Keratinocyte (primary cell): Measurements from ENCODE around the gene CERS2. TPM values are rescaled to one million over a fixed set of nuclear protein-coding genes. Genes with fewer than 3 reads are reported as not detected.

ENCODE experiments used
- DNase-seq: peaks from one replicate; pipeline ENCODE4 v3.0.0-alpha.2; 2011; ENCODE audit warnings: low read depth, missing footprints, low spot score
- FAIRE-seq: peaks from 2 replicates; lab custom pipeline; 2011; peaks lifted over from hg19 to GRCh38; lab: Jason Lieb, UNC
- H2AFZ ChIP-seq: 2 replicates; pipeline ENCODE4 v1.6.0; 2012; ENCODE audit warnings: low read length, control low read depth, inconsistent platforms; ENCODE audit not compliant: control insufficient read depth
- H3K27ac ChIP-seq: 2 replicates; pipeline ENCODE4 v1.5.1; 2011; ENCODE audit warnings: low read length; ENCODE audit not compliant: control insufficient read depth, insufficient read depth
- H3K27me3 ChIP-seq: 3 replicates; pipeline ENCODE4 v1.6.0; 2011; ENCODE audit warnings: low read length; ENCODE audit not compliant: control insufficient read depth, insufficient read depth; ENCODE audit errors: extremely low read depth
- H3K36me3 ChIP-seq, 2 experiments: 2 replicates in 1 of 2; 3 replicates in 1 of 2; pipeline ENCODE4 v1.5.1; 2011; ENCODE audit warnings: low read length in 2 of 2, mild to moderate bottlenecking in 1 of 2; ENCODE audit not compliant: control insufficient read depth in 2 of 2, insufficient read depth in 2 of 2; ENCODE audit errors: extremely low read depth in 1 of 2
- H3K4me1 ChIP-seq: 3 replicates; pipeline ENCODE4 v1.5.1; 2011; ENCODE audit warnings: low read length; ENCODE audit not compliant: control insufficient read depth, insufficient read depth; ENCODE audit errors: extremely low read depth
- H3K4me2 ChIP-seq: 3 replicates; pipeline ENCODE4 v1.6.0; 2011; ENCODE audit warnings: low read depth, low read length; ENCODE audit not compliant: control insufficient read depth, insufficient read depth; ENCODE audit errors: extremely low read depth
- H3K4me3 ChIP-seq, 3 experiments: fragments of 200-600 bp in 1 of 3; sonication (generic) in 1 of 3; 2 replicates in 2 of 3; 3 replicates in 1 of 3; pipeline ENCODE4 v1.5.1; 2011 to 2016; ENCODE audit warnings: low read length in 3 of 3, mild to moderate bottlenecking in 3 of 3, control low read depth in 2 of 3, inconsistent platforms in 1 of 3, low read depth in 1 of 3, mixed read lengths in 1 of 3, mixed run types in 1 of 3, moderate library complexity in 1 of 3; ENCODE audit not compliant: control insufficient read depth in 2 of 3, insufficient read depth in 2 of 3; ENCODE audit errors: extremely low read depth in 1 of 3
- H3K79me2 ChIP-seq: 2 replicates; pipeline ENCODE4 v1.6.0; 2012; ENCODE audit warnings: low read length; ENCODE audit not compliant: control insufficient read depth, insufficient read depth
- H3K9ac ChIP-seq: 3 replicates; pipeline ENCODE4 v1.6.0; 2011; ENCODE audit warnings: low read length; ENCODE audit not compliant: control insufficient read depth, insufficient read depth; ENCODE audit errors: extremely low read depth
- H3K9me1 ChIP-seq: 3 replicates; pipeline ENCODE4 v1.6.0; 2011; ENCODE audit warnings: low read length; ENCODE audit not compliant: control insufficient read depth, insufficient read depth; ENCODE audit errors: extremely low read depth
- H3K9me3 ChIP-seq: 2 replicates; pipeline ENCODE4 v1.5.1; 2012; ENCODE audit warnings: low read depth, low read length; ENCODE audit not compliant: control insufficient read depth
- H4K20me1 ChIP-seq: 3 replicates; pipeline ENCODE4 v1.6.0; 2011; ENCODE audit warnings: low read length; ENCODE audit not compliant: control insufficient read depth, insufficient read depth; ENCODE audit errors: extremely low read depth
- EZH2 ChIP-seq: IDR thresholded peaks from one replicate; pipeline ENCODE4 v1.6.1; 2012; ENCODE audit warnings: inconsistent platforms, mild to moderate bottlenecking, low read length, moderate library complexity
- dilution Hi-C: fragments of 300-500 bp; cut with MboI; formaldehyde crosslinking; loops from one replicate; pipeline ENCODE4 v1.7.0; 2020; ENCODE audit warnings: low sequenced_read_pairs; ENCODE audit not compliant: extremely low pct_ligation_motif_present
- polyA plus RNA-seq, 5 experiments: library from polyadenylated mRNA; depleted of rRNA in 3 of 5; stranded (reverse) in 3 of 5; stranded (forward) in 1 of 5; unstranded in 1 of 5; fragments of >200 nt; gene quantifications; 1 replicate in 1 of 5; 2 replicates in 3 of 5; 3 replicates in 1 of 5; pipeline versions ENCODE4 v1.2.1 to v1.2.3, GENCODE V29; 2011 to 2012; ENCODE audit warnings: missing spikeins in 2 of 5, low read depth in 1 of 5, low replicate concordance in 1 of 5
- TF ChIP-seq, protein P1 (sequence below), 3 experiments: IDR thresholded peaks in 1 of 3; conservative IDR thresholded peaks in 1 of 3; optimal IDR thresholded peaks in 1 of 3; 2 replicates in 2 of 3; 3 replicates in 1 of 3; pipeline versions ENCODE3 to v1.5.1; 2011; ENCODE audit warnings: low read length in 3 of 3, mild to moderate bottlenecking in 3 of 3, moderate library complexity in 2 of 3, control low read depth in 1 of 3, inconsistent platforms in 1 of 3; ENCODE audit not compliant: insufficient read depth in 2 of 3; ENCODE audit errors: extremely low read depth in 1 of 3

The CERS2 gene
- polyA plus RNA-seq, 1 donor (not counting 4 experiments of a cell fraction or from before 2014, with no cell fraction given) = 121 TPM

DNA sequence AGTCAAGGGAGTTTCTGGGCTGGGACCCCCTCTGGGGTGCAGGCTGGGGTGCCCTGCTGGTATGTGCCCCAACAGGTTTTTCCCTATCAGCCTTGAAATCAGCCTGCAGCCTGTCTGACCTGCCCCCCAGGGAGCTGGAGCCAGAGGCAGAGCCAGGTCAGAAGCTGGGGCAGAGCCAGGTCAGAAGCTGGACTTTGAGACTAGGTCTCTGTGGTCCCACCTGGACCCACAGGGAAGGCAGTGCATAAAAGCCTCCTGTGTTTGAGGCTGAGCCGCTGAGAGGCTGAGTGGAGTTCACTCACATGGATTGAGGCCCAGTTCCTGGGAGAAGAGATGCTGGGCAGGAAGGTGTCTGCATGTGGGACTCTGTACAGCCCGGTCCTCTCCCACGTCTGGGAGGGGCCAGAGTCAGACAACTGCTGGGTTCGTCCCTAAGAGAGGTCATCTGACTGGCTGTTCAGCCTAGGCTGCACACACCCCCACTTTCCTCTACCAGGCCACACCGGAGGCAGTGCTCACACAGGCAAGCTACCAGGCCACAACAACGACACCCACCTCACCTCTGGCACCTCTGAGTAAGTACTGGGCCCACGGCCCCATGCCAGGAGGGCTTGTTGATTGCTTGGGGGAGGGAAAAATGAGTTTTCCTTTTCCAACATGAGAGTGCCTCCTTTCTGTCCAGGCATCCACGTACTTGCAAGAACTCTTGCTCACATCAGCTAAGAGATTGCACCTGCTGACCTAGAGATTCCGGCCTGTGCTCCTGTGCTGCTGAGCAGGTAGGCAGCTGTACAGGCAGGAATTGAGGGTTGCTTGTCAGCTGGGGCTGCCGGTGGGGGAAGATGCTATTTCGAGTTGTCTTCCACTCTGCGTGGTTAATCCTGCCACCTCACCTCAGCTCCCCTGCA, 7.4 kb upstream of the CERS2 start, which contains the start of gene ANXA9:
Gene ANXA9, plus strand, starts transcription at position 488 of the 908 bp plus-strand sequence. CDS start 814 bp downstream, outside the sequence.
- H3K9ac ChIP-seq = peak within 1 kb of the TSS; percentile 16
- no peaks in the 10 kb centered on the region for H3K9me1 ChIP-seq
- DNase-seq = no peak
- no peaks in the 10 kb centered on the region for H3K79me2 ChIP-seq
- TF ChIP-seq, protein P1, sequence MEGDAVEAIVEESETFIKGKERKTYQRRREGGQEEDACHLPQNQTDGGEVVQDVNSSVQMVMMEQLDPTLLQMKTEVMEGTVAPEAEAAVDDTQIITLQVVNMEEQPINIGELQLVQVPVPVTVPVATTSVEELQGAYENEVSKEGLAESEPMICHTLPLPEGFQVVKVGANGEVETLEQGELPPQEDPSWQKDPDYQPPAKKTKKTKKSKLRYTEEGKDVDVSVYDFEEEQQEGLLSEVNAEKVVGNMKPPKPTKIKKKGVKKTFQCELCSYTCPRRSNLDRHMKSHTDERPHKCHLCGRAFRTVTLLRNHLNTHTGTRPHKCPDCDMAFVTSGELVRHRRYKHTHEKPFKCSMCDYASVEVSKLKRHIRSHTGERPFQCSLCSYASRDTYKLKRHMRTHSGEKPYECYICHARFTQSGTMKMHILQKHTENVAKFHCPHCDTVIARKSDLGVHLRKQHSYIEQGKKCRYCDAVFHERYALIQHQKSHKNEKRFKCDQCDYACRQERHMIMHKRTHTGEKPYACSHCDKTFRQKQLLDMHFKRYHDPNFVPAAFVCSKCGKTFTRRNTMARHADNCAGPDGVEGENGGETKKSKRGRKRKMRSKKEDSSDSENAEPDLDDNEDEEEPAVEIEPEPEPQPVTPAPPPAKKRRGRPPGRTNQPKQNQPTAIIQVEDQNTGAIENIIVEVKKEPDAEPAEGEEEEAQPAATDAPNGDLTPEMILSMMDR (optimal IDR thresholded peaks at IDR 0.05 in 1 of 3, IDR thresholded peaks at IDR 0.05 in 1 of 3, conservative IDR thresholded peaks at IDR 0.05 in 1 of 3; ENCODE audit: extremely low read depth in 1 of 3, insufficient read depth in 2 of 3, low read length in 3 of 3) = no peak
- no peak for TF ChIP-seq EZH2
- H3K27me3 ChIP-seq = no peaks in the 10 kb centered on the region
- FAIRE-seq = peak; percentile 56
- H3K36me3 ChIP-seq = no peaks in the 10 kb centered on the region
- peaks cover 27% of the 10 kb centered on the region for H3K4me1 ChIP-seq
- no peaks in the 10 kb centered on the region for H3K9me3 ChIP-seq
- no peaks in the 10 kb centered on the region for H4K20me1 ChIP-seq
- peak within 1 kb of the TSS in 1 of 3 experiments; percentile 15 for H3K4me3 ChIP-seq
- H2AFZ ChIP-seq = peak within 1 kb of the TSS; percentile 34
- peak within 1 kb of the TSS; percentile 63 for H3K4me2 ChIP-seq
- peak within 1 kb of the TSS; percentile 19 for H3K27ac ChIP-seq
- dilution Hi-C loops = no loop called here

DNA sequence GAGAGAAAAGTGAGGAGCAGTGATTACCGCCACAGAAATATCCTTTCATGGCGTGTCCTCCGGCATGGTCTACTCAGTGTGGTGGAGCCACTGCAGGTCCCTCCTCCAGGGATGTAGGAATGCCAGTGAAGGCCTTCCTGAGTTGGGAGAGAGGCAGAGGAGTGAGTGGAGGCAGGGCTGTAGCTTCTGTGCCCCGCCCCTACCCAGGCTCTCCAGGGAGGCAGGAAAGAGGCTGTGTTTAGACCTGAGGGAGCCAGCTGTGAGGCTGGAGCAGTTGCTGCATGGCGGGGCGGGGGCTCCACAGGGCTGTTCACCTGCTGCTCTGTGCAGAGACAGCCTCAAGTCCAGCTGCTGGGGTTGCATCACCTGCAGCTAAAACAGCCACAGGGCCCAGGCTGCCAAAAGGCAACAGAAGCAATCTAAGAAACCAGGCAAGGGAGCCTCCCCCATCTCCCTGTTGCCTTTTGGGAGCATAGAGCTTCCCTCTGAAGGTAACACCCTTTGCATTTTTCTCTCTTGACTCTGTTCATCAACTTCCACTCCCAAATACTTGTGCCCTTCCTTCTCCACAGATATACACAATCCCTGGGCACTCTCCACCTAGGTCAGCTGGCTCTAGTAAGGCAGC, 6.7 kb upstream of the CERS2 start:
- Histone ChIP-seq H3K4me2 (peak overlapping the region; percentile 63), H3K79me2 (no peaks in the 10 kb centered on the region), H3K27me3 (no peaks in the 10 kb centered on the region), H3K9me3 (no peaks in the 10 kb centered on the region), H3K9me1 (no peaks in the 10 kb centered on the region), H2AFZ (peak overlapping the region; percentile 34), H3K4me3 (peak overlapping the region in 1 of 3 experiments; percentile 15), H4K20me1 (no peaks in the 10 kb centered on the region), H3K9ac (peak overlapping the region; percentile 16), H3K27ac (peak overlapping the region; percentile 19), H3K36me3 (no peaks in the 10 kb centered on the region), H3K4me1 (peaks cover 34% of the 10 kb centered on the region)
- FAIRE-seq (peak; percentile 43), DNase-seq (no peak)
- dilution Hi-C loops = no loop called here
- TF ChIP-seq, protein P1 (optimal IDR thresholded peaks at IDR 0.05 in 1 of 3, IDR thresholded peaks at IDR 0.05 in 1 of 3, conservative IDR thresholded peaks at IDR 0.05 in 1 of 3; ENCODE audit: extremely low read depth in 1 of 3, insufficient read depth in 2 of 3, low read length in 3 of 3) = no peak
- no peak for TF ChIP-seq EZH2
